Activated CD4-positive, alpha-beta memory T cell treated with anti-CD3 and anti-CD28 coated beads, Interleukin-2, amount 10 ng/mL, durations not matched to agents 7 days and 5 days (primary cell): Measurements from ENCODE around the gene PAGR1. TPM values are rescaled to one million over a fixed set of nuclear protein-coding genes. Genes with fewer than 3 reads are reported as not detected.
A peak's percentile ranks its signal among the peaks of the same experiment; 100 is the strongest.

Experiments used
- CTCF ChIA-PET: fragments of 350-600 bp; sonication (Branson Sonifier 250); formaldehyde crosslinking; loops from one replicate; lab custom pipeline; 2021; ENCODE audit warnings: antibody characterized with exemption, inconsistent platforms; lab: Charles Lee
- POLR2A ChIA-PET: fragments of 350-600 bp; sonication (Branson Sonifier 250); formaldehyde crosslinking; loops from one replicate; lab custom pipeline; 2021; ENCODE audit warnings: antibody characterized with exemption; lab: Charles Lee
- DNase-seq: peaks from one replicate; pipeline ENCODE4 v3.0.0-alpha.2; 2020
- H3K27ac Mint-ChIP-seq: one replicate; pipeline ENCODE4 v1.8.0; 2021; ENCODE audit warnings: mild to moderate bottlenecking, mixed read lengths
- H3K27me3 Mint-ChIP-seq: one replicate; pipeline ENCODE4 v1.8.0; 2021; ENCODE audit warnings: mixed read lengths
- H3K36me3 Mint-ChIP-seq: one replicate; pipeline ENCODE4 v1.8.0; 2021; ENCODE audit warnings: low read depth, mixed read lengths
- H3K4me1 Mint-ChIP-seq: one replicate; pipeline ENCODE4 v1.8.0; 2021; ENCODE audit warnings: mixed read lengths
- H3K4me3 Mint-ChIP-seq: one replicate; pipeline ENCODE4 v1.8.0; 2021; ENCODE audit warnings: mild to moderate bottlenecking, mixed read lengths
- H3K9me3 Mint-ChIP-seq: one replicate; pipeline ENCODE4 v1.8.0; 2021; ENCODE audit warnings: mixed read lengths
- total RNA-seq, 2 experiments: library from RNA; stranded (reverse); gene quantifications; one replicate each; pipeline ENCODE4 v1.2.3, GENCODE V29; 2021

Gene PAGR1
- total RNA-seq, 2 experiments from 2014 or later = 26.6 to 28.4 TPM

- POLR2A ChIA-PET = interaction anchor here (1.0 to 13.0 kb wide), 5 partner anchors 10 to 179 kb away, joined by 3 to 260 read pairs (median 3); partner anchors contain the start of genes MAZ and PAGR1
- peaks cover 43% of the 10 kb centered on the region for H3K4me1 Mint-ChIP-seq
- H3K36me3 Mint-ChIP-seq = peaks cover 76% of the 10 kb centered on the region
These were observed 21.7 kb upstream of the PAGR1 start for GRCh38 chr16:29794231-29794710.

DNA sequence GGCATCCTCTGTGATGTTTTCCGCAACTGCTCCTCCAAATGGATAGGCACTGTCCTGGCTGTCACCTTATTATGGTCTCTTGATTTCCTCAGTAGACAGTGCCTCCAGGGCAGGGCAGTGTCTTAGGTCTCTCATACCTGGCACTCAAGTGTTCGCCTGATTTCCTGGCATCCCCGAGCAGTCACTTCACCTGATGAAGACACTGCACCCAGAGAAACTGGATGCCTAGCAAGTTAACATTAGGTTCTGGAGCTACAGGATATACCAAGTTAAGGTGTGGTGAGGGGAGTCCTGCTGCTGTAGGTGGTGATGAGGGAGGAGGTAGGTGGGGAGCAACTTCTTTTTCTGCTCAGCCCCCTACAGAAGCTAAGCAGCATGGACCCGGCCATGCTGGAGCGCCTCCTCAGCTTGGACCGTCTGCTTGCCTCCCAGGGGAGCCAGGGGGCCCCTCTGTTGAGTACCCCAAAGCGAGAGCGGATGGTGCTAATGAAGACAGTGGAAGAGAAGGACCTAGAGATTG is 13.5 kb upstream of the PAGR1 start:
- ChIA-PET CTCF (interaction anchor here (1.5 to 2.5 kb wide), 2 partner anchors 12 to 14 kb away, joined by 3 to 9 read pairs; partner anchors contain the start of genes KIF22 and PAGR1), POLR2A (interaction anchor here (0.9 to 10.8 kb wide), 5 partner anchors 13 to 192 kb away, joined by 3 to 260 read pairs (median 86); partner anchors contain the start of genes KIF22, MVP and PAGR1)
- peaks cover 63% of the 10 kb centered on the region for H3K36me3 Mint-ChIP-seq
- peaks cover 22% of the 10 kb centered on the region for H3K4me1 Mint-ChIP-seq
- no peaks in the 10 kb centered on the region for H3K9me3 Mint-ChIP-seq
- peak overlapping the region; percentile 95 for H3K27ac Mint-ChIP-seq
- peak overlapping the region; percentile 13 for H3K4me3 Mint-ChIP-seq
- DNase-seq = no peak
- no peaks in the 10 kb centered on the region for H3K27me3 Mint-ChIP-seq

More at GRCh38 chr16:29794231-29794710, 21.7 kb upstream of the PAGR1 start:
- Mint-ChIP-seq H3K4me3 (no peak overlapping the region), H3K27ac (peak overlapping the region; percentile 5), H3K9me3 (no peaks in the 10 kb centered on the region), H3K27me3 (no peaks in the 10 kb centered on the region)
- DNase-seq = no peak
- CTCF ChIA-PET = interaction anchor here (0.8 to 1.2 kb wide), 4 partner anchors 10 to 102 kb away, joined by 3 to 4 read pairs (median 3); partner anchors contain the start of gene MVP

DNA sequence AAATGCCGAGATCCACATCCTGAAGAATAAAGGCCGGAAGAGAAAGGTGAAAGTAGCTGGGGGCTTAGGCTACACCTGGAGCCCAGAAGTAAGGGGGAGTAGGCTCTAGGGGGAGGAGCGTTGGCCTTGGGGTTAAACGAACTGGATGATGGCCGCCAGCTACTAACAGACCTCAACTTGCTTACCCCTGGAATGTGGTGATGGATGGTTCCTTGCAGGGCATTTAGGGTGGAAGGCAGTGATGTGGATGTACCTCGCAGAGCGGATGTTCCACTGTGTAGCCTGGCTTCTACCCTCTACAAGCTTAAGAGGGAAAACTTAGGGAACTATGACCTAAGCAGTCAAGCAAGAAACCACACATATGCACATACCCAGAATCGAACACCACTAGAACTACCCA is 11.9 kb upstream of the PAGR1 start:
- H3K27me3 Mint-ChIP-seq = no peaks in the 10 kb centered on the region
- H3K27ac Mint-ChIP-seq = peak overlapping the region; percentile 95
- peaks cover 63% of the 10 kb centered on the region for H3K36me3 Mint-ChIP-seq
- DNase-seq = no peak
- no peaks in the 10 kb centered on the region for H3K9me3 Mint-ChIP-seq
- peak overlapping the region; percentile 87 for H3K4me3 Mint-ChIP-seq
- H3K4me1 Mint-ChIP-seq = peaks cover 34% of the 10 kb centered on the region
- ChIA-PET POLR2A (interaction anchor here (0.8 to 10.8 kb wide), 12 partner anchors 14 to 170 kb away, joined by 3 to 260 read pairs (median 4); partner anchors contain the start of genes C16orf54, KIF22, MVP and PAGR1), CTCF (interaction anchor here (0.8 to 1.8 kb wide), 10 partner anchors 9 to 228 kb away, joined by 3 to 15 read pairs (median 6); partner anchors contain the start of genes KIF22 and PAGR1)

DNA sequence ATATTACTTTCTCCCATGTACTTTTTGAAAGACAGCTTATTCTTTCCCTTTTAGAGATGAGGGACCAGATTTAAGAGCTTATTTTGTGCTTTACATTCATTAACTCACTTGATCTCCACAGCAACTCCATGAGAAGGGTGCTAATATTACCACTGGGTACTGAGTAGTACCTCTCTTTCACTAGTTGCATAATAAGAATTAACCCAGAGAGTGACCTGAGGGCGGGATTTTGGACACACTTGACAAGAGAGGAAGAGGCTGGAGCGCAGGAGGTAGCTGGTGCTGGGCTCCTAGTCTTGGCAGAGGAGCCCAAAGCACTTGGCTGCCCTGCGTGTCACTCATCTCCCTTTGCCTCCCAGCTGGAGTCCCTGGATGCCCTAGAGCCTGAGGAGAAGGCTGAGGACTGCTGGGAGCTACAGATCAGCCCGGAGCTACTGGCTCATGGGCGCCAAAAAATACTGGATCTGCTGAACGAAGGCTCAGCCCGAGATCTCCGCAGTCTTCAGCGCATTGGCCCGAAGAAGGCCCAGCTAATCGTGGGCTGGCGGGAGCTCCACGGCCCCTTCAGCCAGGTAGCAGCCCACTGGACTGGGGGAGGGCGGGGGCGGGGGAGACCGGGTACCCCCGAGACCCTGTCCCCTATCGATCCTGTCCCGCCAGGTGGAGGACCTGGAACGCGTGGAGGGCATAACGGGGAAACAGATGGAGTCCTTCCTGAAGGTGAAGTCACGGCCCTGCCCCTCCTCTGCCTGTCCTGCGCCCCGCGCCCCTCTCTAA is 11.3 kb upstream of the PAGR1 start:
- H3K36me3 Mint-ChIP-seq = peaks cover 63% of the 10 kb centered on the region

DNA sequence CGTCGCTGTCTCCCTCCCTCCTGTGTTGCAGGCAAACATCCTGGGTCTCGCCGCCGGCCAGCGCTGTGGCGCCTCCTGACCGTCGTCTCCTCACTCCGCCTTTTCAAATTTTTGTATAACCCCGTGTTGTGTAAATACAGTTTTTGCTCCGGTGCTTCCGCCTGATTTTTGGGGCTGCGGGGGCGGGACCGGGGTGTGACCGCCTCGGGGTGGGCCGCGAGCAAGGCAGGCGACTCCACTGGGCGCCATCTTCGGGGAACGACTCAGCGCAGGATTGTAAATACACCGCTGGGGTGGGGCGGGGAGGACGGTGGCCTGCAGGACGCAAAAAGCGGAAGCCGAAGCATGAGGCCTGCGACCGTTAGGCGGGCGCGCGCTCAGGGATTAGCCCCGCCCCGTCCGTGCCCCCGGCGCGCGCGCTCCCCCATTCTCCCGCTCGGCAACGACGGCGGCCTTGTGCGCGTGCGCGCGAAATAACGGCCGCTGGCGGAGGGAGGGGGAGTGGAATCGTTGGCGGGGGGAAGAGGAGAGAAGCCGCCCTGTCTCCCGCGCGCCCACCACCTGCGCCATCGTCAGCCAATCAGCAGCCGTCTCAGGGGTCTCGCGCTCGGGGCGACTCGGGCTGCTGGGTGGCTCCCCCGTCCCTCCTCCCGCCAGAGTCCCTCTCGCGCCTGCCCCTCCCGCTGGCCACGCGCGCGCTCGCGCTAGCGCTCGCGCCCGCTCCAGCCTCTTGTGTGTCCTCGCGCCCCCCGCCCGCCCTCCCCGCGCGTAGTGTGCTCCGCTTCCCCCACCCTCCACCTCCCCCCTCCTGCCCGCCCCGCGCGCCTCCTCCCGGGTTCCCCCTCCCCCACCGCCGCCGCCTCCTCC is 10.5 kb upstream of the PAGR1 start:
- Mint-ChIP-seq H3K36me3 (peaks cover 66% of the 10 kb centered on the region), H3K27me3 (no peaks in the 10 kb centered on the region), H3K27ac (peak overlapping the region; percentile 98), H3K9me3 (no peaks in the 10 kb centered on the region), H3K4me3 (peak overlapping the region; percentile 87), H3K4me1 (peaks cover 47% of the 10 kb centered on the region)
- CTCF ChIA-PET = interaction anchor here (0.5 to 3.7 kb wide), 6 partner anchors 10 to 227 kb away, joined by 3 to 22 read pairs (median 9); partner anchors contain the start of genes KIF22 and PAGR1
- POLR2A ChIA-PET = interaction anchor here (1.5 to 10.8 kb wide), 8 partner anchors 12 to 378 kb away, joined by 3 to 260 read pairs (median 20); partner anchors contain the start of genes C16orf54, CORO1A, KIF22 and MVP
- DNase-seq = peak; percentile 98

More for the DNA sequence above, 11.3 kb upstream of the PAGR1 start:
- Mint-ChIP-seq H3K27ac (peak overlapping the region; percentile 98), H3K4me1 (peaks cover 39% of the 10 kb centered on the region), H3K27me3 (no peaks in the 10 kb centered on the region), H3K4me3 (peak overlapping the region; percentile 87), H3K9me3 (no peaks in the 10 kb centered on the region)
- CTCF ChIA-PET = interaction anchor here (0.8 to 1.8 kb wide), 10 partner anchors 9 to 228 kb away, joined by 3 to 15 read pairs (median 6); partner anchors contain the start of genes KIF22 and PAGR1
- POLR2A ChIA-PET = interaction anchor here (0.8 to 10.8 kb wide), 12 partner anchors 13 to 169 kb away, joined by 3 to 260 read pairs (median 4); partner anchors contain the start of genes C16orf54, KIF22, MVP and PAGR1
- DNase-seq = no peak

GRCh38 chr16:29806099-29806579 is 9.8 kb upstream of the PAGR1 start, which contains the start of gene MAZ:
TSS of gene MAZ (plus strand) at chr16:29806529. CDS start at chr16:29806702, 173 bp downstream.
- peaks cover 66% of the 10 kb centered on the region for H3K36me3 Mint-ChIP-seq
- peak within 1 kb of the TSS; percentile 98 for H3K27ac Mint-ChIP-seq
- POLR2A ChIA-PET = interaction anchor here (0.9 to 10.8 kb wide), 10 partner anchors 11 to 380 kb away, joined by 3 to 260 read pairs (median 22); partner anchors contain the start of genes C16orf54, CORO1A, HIRIP3 and INO80E
- CTCF ChIA-PET = interaction anchor here (0.5 to 3.7 kb wide), 3 partner anchors 10 to 15 kb away, joined by 3 to 71 read pairs (median 22); partner anchors contain the start of genes KIF22, MVP and PAGR1
- H3K4me3 Mint-ChIP-seq = peak within 1 kb of the TSS; percentile 92
- H3K27me3 Mint-ChIP-seq = no peaks in the 10 kb centered on the region
- no peak for DNase-seq
- peaks cover 54% of the 10 kb centered on the region for H3K4me1 Mint-ChIP-seq
- H3K9me3 Mint-ChIP-seq = no peaks in the 10 kb centered on the region

DNA sequence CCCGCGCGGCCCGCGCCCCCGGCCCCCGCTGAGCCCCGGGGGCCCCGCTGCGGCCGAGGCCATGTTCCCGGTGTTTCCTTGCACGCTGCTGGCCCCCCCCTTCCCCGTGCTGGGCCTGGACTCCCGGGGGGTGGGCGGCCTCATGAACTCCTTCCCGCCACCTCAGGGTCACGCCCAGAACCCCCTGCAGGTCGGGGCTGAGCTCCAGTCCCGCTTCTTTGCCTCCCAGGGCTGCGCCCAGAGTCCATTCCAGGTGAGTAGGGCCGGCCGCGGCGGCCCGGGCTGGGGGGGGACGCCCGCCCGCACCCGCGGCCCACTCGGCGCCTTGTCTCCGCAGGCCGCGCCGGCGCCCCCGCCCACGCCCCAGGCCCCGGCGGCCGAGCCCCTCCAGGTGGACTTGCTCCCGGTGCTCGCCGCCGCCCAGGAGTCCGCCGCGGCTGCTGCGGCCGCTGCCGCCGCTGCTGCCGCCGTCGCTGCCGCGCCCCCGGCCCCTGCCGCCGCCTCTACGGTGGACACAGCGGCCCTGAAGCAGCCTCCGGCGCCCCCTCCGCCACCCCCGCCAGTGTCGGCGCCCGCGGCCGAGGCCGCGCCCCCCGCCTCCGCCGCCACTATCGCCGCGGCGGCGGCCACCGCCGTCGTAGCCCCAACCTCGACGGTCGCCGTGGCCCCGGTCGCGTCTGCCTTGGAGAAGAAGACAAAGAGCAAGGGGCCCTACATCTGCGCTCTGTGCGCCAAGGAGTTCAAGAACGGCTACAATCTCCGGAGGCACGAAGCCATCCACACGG is 9.1 kb upstream of the PAGR1 start:
- CTCF ChIA-PET = interaction anchor here (1.0 to 3.7 kb wide), 8 partner anchors 11 to 246 kb away, joined by 3 to 71 read pairs (median 14); partner anchors contain the start of genes ASPHD1, KIF22, MVP and PAGR1
- Mint-ChIP-seq H3K36me3 (peaks cover 60% of the 10 kb centered on the region), H3K4me1 (peaks cover 61% of the 10 kb centered on the region), H3K27ac (peak overlapping the region; percentile 94), H3K4me3 (peak overlapping the region; percentile 92), H3K27me3 (peaks cover 4% of the 10 kb centered on the region), H3K9me3 (no peaks in the 10 kb centered on the region)
- DNase-seq = peak; percentile 68
- POLR2A ChIA-PET = interaction anchor here (0.9 to 10.8 kb wide), 22 partner anchors 9 to 379 kb away, joined by 3 to 260 read pairs (median 8); partner anchors contain the start of genes ALDOA, C16orf54, CORO1A and DOC2A

GRCh38 chr16:29807426-29808218 is 8.3 kb upstream of the PAGR1 start:
- ChIA-PET CTCF (interaction anchor here (0.7 to 3.7 kb wide), 14 partner anchors 11 to 245 kb away, joined by 3 to 71 read pairs (median 4); partner anchors contain the start of genes ASPHD1, KIF22, MVP and PAGR1), POLR2A (interaction anchor here (0.6 to 10.8 kb wide), 31 partner anchors 8 to 886 kb away, joined by 3 to 260 read pairs (median 4); partner anchors contain the start of genes ALDOA, C16orf54, DOC2A and HIRIP3)
- Mint-ChIP-seq H3K4me1 (peaks cover 67% of the 10 kb centered on the region), H3K4me3 (peak overlapping the region; percentile 92), H3K9me3 (no peaks in the 10 kb centered on the region), H3K36me3 (peaks cover 55% of the 10 kb centered on the region), H3K27ac (peak overlapping the region; percentile 94), H3K27me3 (peaks cover 8% of the 10 kb centered on the region)
- peak; percentile 93 for DNase-seq

DNA sequence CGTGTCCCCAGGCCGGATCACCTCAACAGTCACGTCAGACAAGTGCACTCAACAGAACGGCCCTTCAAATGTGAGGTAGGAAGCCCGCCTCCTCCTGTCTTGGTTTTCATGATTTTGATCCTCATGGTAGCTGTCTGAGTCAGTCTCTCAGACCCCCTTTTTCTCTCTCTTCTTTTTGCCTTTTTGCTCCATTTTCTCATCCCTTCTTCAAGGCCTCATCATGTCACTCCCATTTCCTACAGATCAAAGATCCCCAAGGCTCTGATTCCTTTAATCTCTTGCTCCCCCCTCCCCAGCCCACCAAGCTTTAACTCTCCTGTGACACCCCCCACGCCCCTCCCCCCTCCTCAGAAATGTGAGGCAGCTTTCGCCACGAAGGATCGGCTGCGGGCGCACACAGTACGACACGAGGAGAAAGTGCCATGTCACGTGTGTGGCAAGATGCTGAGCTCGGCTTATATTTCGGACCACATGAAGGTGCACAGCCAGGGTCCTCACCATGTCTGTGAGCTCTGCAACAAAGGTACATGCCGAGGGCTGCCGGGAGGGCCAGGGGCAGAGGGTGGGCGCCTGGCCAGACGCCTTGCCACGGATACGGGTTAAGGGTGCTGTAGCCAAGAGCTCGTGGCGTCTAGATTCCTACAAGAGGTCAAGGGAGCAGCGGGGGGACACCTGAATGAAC is 7.6 kb upstream of the PAGR1 start:
- Mint-ChIP-seq H3K27ac (peak overlapping the region; percentile 94), H3K36me3 (peaks cover 51% of the 10 kb centered on the region), H3K4me3 (peak overlapping the region; percentile 92), H3K27me3 (peaks cover 11% of the 10 kb centered on the region), H3K4me1 (peaks cover 65% of the 10 kb centered on the region), H3K9me3 (no peaks in the 10 kb centered on the region)
- CTCF ChIA-PET = interaction anchor here (0.7 to 3.7 kb wide), 15 partner anchors 10 to 245 kb away, joined by 3 to 71 read pairs (median 4); partner anchors contain the start of genes ASPHD1, CDIPT, KIF22 and MVP
- POLR2A ChIA-PET = interaction anchor here (0.6 to 10.8 kb wide), 29 partner anchors 9 to 885 kb away, joined by 3 to 260 read pairs (median 4); partner anchors contain the start of genes ALDOA, C16orf54, DOC2A and HIRIP3
- DNase-seq = peak; percentile 47
